Stimulated activated CD8-positive, alpha-beta memory T cell treated with anti-CD3 and anti-CD28 coated beads, Interleukin-15, amount 100 ng/mL, for 4 hours (primary cell): Measurements from ENCODE around the gene MAML3.

ENCODE experiments used
- DNase-seq, 2 donors: peaks; one replicate each; pipeline ENCODE4 v3.0.0-alpha.2; 2020; ENCODE audit warnings: low read depth in 2 of 2

The MAML3 gene

GRCh38 chr4:139841464-139842195 lies 312.4 kb downstream of the MAML3 start:
- no peak for DNase-seq

GRCh38 chr4:139840773-139841172 lies 313.2 kb downstream of the MAML3 start:
- DNase-seq, result no peak

GRCh38 chr4:139839403-139840031 lies 314.5 kb downstream of the MAML3 start:
- DNase-seq, result no peak

GRCh38 chr4:139838811-139839210 lies 315.2 kb downstream of the MAML3 start:
- DNase-seq, result no peak

- DNase-seq, result no peak
Measured at GRCh38 chr4:139834981-139835391, 319.0 kb downstream of the MAML3 start.

GRCh38 chr4:139834226-139834662 lies 319.7 kb downstream of the MAML3 start:
- no peak for DNase-seq

- no peak for DNase-seq
Measured at GRCh38 chr4:139833151-139833910, 320.7 kb downstream of the MAML3 start.

GRCh38 chr4:139828966-139829664 lies 324.9 kb downstream of the MAML3 start:
- DNase-seq, result no peak

GRCh38 chr4:139826426-139826825 lies 327.6 kb downstream of the MAML3 start:
- DNase-seq, result no peak

GRCh38 chr4:139825523-139826014 lies 328.4 kb downstream of the MAML3 start:
- DNase-seq, result no peak

- no peak for DNase-seq
Measured at GRCh38 chr4:139824882-139825522, 329.0 kb downstream of the MAML3 start.

GRCh38 chr4:139823746-139824145 lies 330.2 kb downstream of the MAML3 start:
- no peak for DNase-seq

- DNase-seq, result no peak
Measured at GRCh38 chr4:139823345-139823744, 330.6 kb downstream of the MAML3 start.

GRCh38 chr4:139822391-139822790 lies 331.6 kb downstream of the MAML3 start:
- DNase-seq, result no peak

- DNase-seq, result no peak
Measured at GRCh38 chr4:139819082-139819481, 334.9 kb downstream of the MAML3 start.

GRCh38 chr4:139817657-139818452 lies 336.1 kb downstream of the MAML3 start:
- DNase-seq, result no peak

GRCh38 chr4:139816856-139817255 lies 337.1 kb downstream of the MAML3 start:
- no peak for DNase-seq

GRCh38 chr4:139815778-139816601 lies 338.0 kb downstream of the MAML3 start:
- DNase-seq, result peak in 1 of 2 donors; percentile 3

- no peak for DNase-seq
Measured at GRCh38 chr4:139814323-139815015, 339.5 kb downstream of the MAML3 start.
